HCT116 (cell line): ENCODE data around the gene SLAMF1. TPM values are rescaled to one million over a fixed set of nuclear protein-coding genes. Genes with fewer than 3 reads are reported as not detected.

Experiments
- ATAC-seq: fragments of 200-7000 bp; cut with Tn5 transposase; 2 replicates; pipeline ENCODE4 v1.9.1; 2020; ENCODE audit warnings: mild to moderate bottlenecking, moderate library complexity
- BruUV-seq: library from RNA; stranded (reverse); fragments of 400-500 nt; replicated peaks from 2 replicates; lab custom pipeline; 2021; lab: Mats Ljungman, UMichigan
- CTCF ChIA-PET: fragments of 300-600 bp; sonication (Branson Sonifier 250); formaldehyde crosslinking; loops from one replicate; lab custom pipeline; 2021; ENCODE audit warnings: antibody characterized with exemption; lab: Charles Lee
- POLR2A ChIA-PET: fragments of 300-600, 350-600 bp; sonication (Branson Sonifier 250); formaldehyde crosslinking; loops from one replicate; lab custom pipeline; 2021; ENCODE audit warnings: antibody characterized with exemption; lab: Charles Lee
- RAD21 ChIA-PET, 2 experiments: fragments of 300-600 bp; sonication (Branson Sonifier 250); formaldehyde crosslinking; loops; one replicate each; lab custom pipeline; 2023; ENCODE audit warnings: low total read pairs in 2 of 2; ENCODE audit not compliant: uncharacterized antibody in 2 of 2, unreplicated experiment in 2 of 2, low non-redundant PET in 1 of 2; lab: Charles Lee
- DNase-seq: peaks from one replicate; pipeline ENCODE4 v3.0.0-alpha.2; 2010; ENCODE audit warnings: low read depth, low spot score
- H2AFZ ChIP-seq: fragments of 200-600 bp; shearing (Covaris generic), sonication (generic); 2 replicates; pipeline ENCODE4 v1.6.1; 2017; ENCODE audit warnings: low read depth, mixed run types, mixed read lengths, antibody characterized with exemption, low read length; ENCODE audit not compliant: poor library complexity, severe bottlenecking
- H3K27ac ChIP-seq: 2 replicates; pipeline ENCODE4 v1.5.1; 2012; ENCODE audit warnings: low read depth, low read length
- H3K27me3 ChIP-seq: fragments of 200-600 bp; sonication (generic); 2 replicates; pipeline ENCODE4 v1.6.1; 2016; ENCODE audit warnings: mixed run types, low read length, mixed read lengths; ENCODE audit not compliant: insufficient read depth
- H3K36me3 ChIP-seq, 2 experiments: fragments of 200-500 bp in 1 of 2; fragments of 200-600 bp in 1 of 2; sonication (Bioruptor generic) in 1 of 2; sonication (generic) in 1 of 2; 2 replicates each; pipeline versions ENCODE4 v1.5.1 to v1.6.1; 2014 to 2016; ENCODE audit warnings: low read length in 2 of 2, inconsistent platforms in 1 of 2, mixed read lengths in 1 of 2, mixed run types in 1 of 2; ENCODE audit not compliant: insufficient read depth in 2 of 2, control insufficient read depth in 1 of 2
- H3K4me1 ChIP-seq, 2 experiments: fragments of 200-600 bp in 1 of 2; sonication (generic) in 1 of 2; 2 replicates each; pipeline versions ENCODE4 v1.5.1 to v1.6.1; 2012 to 2017; ENCODE audit warnings: low read length in 2 of 2, inconsistent platforms in 1 of 2, mild to moderate bottlenecking in 1 of 2, mixed read lengths in 1 of 2, mixed run types in 1 of 2, moderate library complexity in 1 of 2; ENCODE audit not compliant: insufficient read depth in 2 of 2, control insufficient read depth in 1 of 2
- H3K4me2 ChIP-seq: fragments of 200-600 bp; sonication (generic); 2 replicates; pipeline ENCODE4 v1.6.1; 2017; ENCODE audit warnings: mixed run types, low read length, mixed read lengths
- H3K4me3 ChIP-seq, 2 experiments: fragments of 200-600 bp in 1 of 2; sonication (generic) in 1 of 2; replicated peaks in 1 of 2; 2 replicates each; pipeline ENCODE4 v1.5.1; 2011 to 2016; ENCODE audit warnings: low read length in 2 of 2, control low read depth in 1 of 2, low read depth in 1 of 2, mild to moderate bottlenecking in 1 of 2, mixed read lengths in 1 of 2, mixed run types in 1 of 2
- H3K79me2 ChIP-seq: fragments of 200-600 bp; sonication (generic); 2 replicates; pipeline ENCODE4 v1.6.1; 2017; ENCODE audit warnings: mild to moderate bottlenecking, mixed run types, low read length, moderate library complexity, mixed read lengths; ENCODE audit not compliant: insufficient read depth
- H3K9ac ChIP-seq: fragments of 200-600 bp; sonication (generic); 2 replicates; pipeline ENCODE4 v1.6.1; 2016; ENCODE audit warnings: low read length, mixed read lengths
- H3K9me2 ChIP-seq: fragments of 200-600 bp; sonication (generic), shearing (Covaris generic); 2 replicates; pipeline ENCODE4 v1.6.1; 2017; ENCODE audit warnings: mixed run types, mild to moderate bottlenecking, moderate library complexity; ENCODE audit not compliant: insufficient read depth
- H3K9me3 ChIP-seq, 2 experiments: fragments of 200-500 bp in 1 of 2; fragments of 200-600 bp in 1 of 2; sonication (Bioruptor generic) in 1 of 2; sonication (generic) in 1 of 2; 2 replicates each; pipeline ENCODE4 v1.6.1; 2014 to 2017; ENCODE audit warnings: low read length in 2 of 2, mixed read lengths in 2 of 2, inconsistent platforms in 1 of 2, low read depth in 1 of 2, mild to moderate bottlenecking in 1 of 2, mixed run types in 1 of 2, moderate library complexity in 1 of 2; ENCODE audit not compliant: control insufficient read depth in 1 of 2, insufficient read depth in 1 of 2
- H4K20me1 ChIP-seq: fragments of 200-600 bp; sonication (generic), shearing (Covaris generic); 2 replicates; pipeline ENCODE4 v1.6.1; 2017; ENCODE audit warnings: mixed run types, mild to moderate bottlenecking, moderate library complexity; ENCODE audit not compliant: insufficient read depth
- ATF3 ChIP-seq: IDR thresholded peaks from 2 replicates; pipeline ENCODE4 v1.6.1; 2012
- CTCF ChIP-seq, 3 experiments: fragments of 200-600 bp in 1 of 3; sonication (generic) in 1 of 3; IDR thresholded peaks in 2 of 3; conservative IDR thresholded peaks in 1 of 3; 2 replicates each; pipeline ENCODE4 v1.5.1; 2012 to 2017; ENCODE audit warnings: low read depth in 2 of 3, low read length in 2 of 3, antibody characterized with exemption in 1 of 3, borderline replicate concordance in 1 of 3, control low read depth in 1 of 3, mild to moderate bottlenecking in 1 of 3, mixed read lengths in 1 of 3, mixed run types in 1 of 3, moderate library complexity in 1 of 3; ENCODE audit not compliant: insufficient read depth in 1 of 3
- EGR1 ChIP-seq: IDR thresholded peaks from 2 replicates; pipeline ENCODE4 v1.6.1; 2012; ENCODE audit warnings: low read depth
- ELF1 ChIP-seq: IDR thresholded peaks from 2 replicates; pipeline ENCODE4 v1.6.1; 2012; ENCODE audit warnings: low read depth, borderline replicate concordance
- EZH2phosphoT487 ChIP-seq: fragments of 200-600 bp; IDR thresholded peaks from 2 replicates; pipeline ENCODE4 v1.6.1; 2018; ENCODE audit warnings: antibody characterized with exemption, borderline replicate concordance
- FOSL1 ChIP-seq: IDR thresholded peaks from 2 replicates; pipeline ENCODE4 v1.6.1; 2012; ENCODE audit warnings: low read depth
- JUND ChIP-seq: IDR thresholded peaks from 2 replicates; pipeline ENCODE4 v1.6.1; 2012
- RAD21 ChIP-seq: IDR thresholded peaks from 2 replicates; pipeline ENCODE4 v1.6.1; 2012; ENCODE audit warnings: low read depth, mild to moderate bottlenecking
- SP1 ChIP-seq: IDR thresholded peaks from 2 replicates; pipeline ENCODE4 v1.6.1; 2012; ENCODE audit warnings: low read depth
- TCF7L2 ChIP-seq: IDR thresholded peaks from 2 replicates; pipeline ENCODE4 v1.7.0; 2011; ENCODE audit warnings: borderline replicate concordance, inconsistent platforms; ENCODE audit not compliant: insufficient read depth, insufficient read length; ENCODE audit errors: extremely low read depth
- ZFX ChIP-seq: fragments of 450-650 bp; IDR thresholded peaks from 2 replicates; pipeline ENCODE4 v1.6.1; 2017
- ZNF274 ChIP-seq: fragments of 200-500 bp; sonication (Bioruptor generic); IDR thresholded peaks from 2 replicates; pipeline ENCODE4 v1.6.1; 2014; ENCODE audit warnings: mild to moderate bottlenecking, low read depth, low read length, inconsistent platforms
- intact Hi-C: fragments of 100-400 bp; cut with micrococcal nuclease; formaldehyde crosslinking; loops from 2 replicates; pipeline ENCODE4 v1.10.0; 2022
- total RNA-seq: library from RNA; stranded (reverse); gene quantifications from one replicate; pipeline ENCODE4 v1.2.1, GENCODE V29; 2021; ENCODE audit not compliant: unreplicated experiment

The SLAMF1 gene
- total RNA-seq, 1 experiment from 2014 or later, result 0.30 TPM

GRCh38 chr1:160645386-160646130 lies 1.3 kb downstream of the SLAMF1 start:
- no peaks in the 10 kb centered on the region for H3K36me3 ChIP-seq
- BruUV-seq, result no TSS peak
- H3K9me2 ChIP-seq, result no peaks in the 10 kb centered on the region
- no peaks in the 10 kb centered on the region for H4K20me1 ChIP-seq
- no peaks in the 10 kb centered on the region for H3K27me3 ChIP-seq
- H3K9me3 ChIP-seq, result no peaks in the 10 kb centered on the region
- H3K4me1 ChIP-seq, result no peaks in the 10 kb centered on the region
- no peaks in the 10 kb centered on the region for H3K79me2 ChIP-seq
- no peak overlapping the region for H3K27ac ChIP-seq
- no peak overlapping the region for H3K4me3 ChIP-seq
- RAD21 ChIA-PET, result no interaction called here
- intact Hi-C loops, result no loop called here
- no peak for ATAC-seq
- TF ChIP-seq ZFX, result no peak
- TF ChIP-seq JUND, result no peak
- no peak for TF ChIP-seq ELF1
- TF ChIP-seq FOSL1, result no peak
- no peak for TF ChIP-seq ZNF274
- no peak for TF ChIP-seq EGR1
- no peak for TF ChIP-seq ATF3
- no peak for TF ChIP-seq RAD21
- TF ChIP-seq EZH2phosphoT487, result no peak
- TF ChIP-seq, all 23 proteins: peak for 0
- DNase-seq, result no peak
- Histone ChIP-seq H3K9ac (no peak overlapping the region), H2AFZ (no peak overlapping the region), H3K4me2 (no peak overlapping the region)
- POLR2A ChIA-PET, result no interaction called here
- CTCF ChIA-PET, result no interaction called here

GRCh38 chr1:160644399-160644798 lies 2.4 kb downstream of the SLAMF1 start:
- BruUV-seq, result no TSS peak

More at GRCh38 chr1:160644399-160644798, 2.4 kb downstream of the SLAMF1 start:
- Histone ChIP-seq H4K20me1 (no peaks in the 10 kb centered on the region), H3K4me2 (no peak overlapping the region), H3K9ac (no peak overlapping the region), H3K79me2 (no peaks in the 10 kb centered on the region), H3K27ac (no peak overlapping the region), H3K4me3 (no peak overlapping the region), H3K4me1 (no peaks in the 10 kb centered on the region), H3K9me3 (no peaks in the 10 kb centered on the region), H3K9me2 (no peaks in the 10 kb centered on the region), H2AFZ (no peak overlapping the region), H3K36me3 (no peaks in the 10 kb centered on the region), H3K27me3 (no peaks in the 10 kb centered on the region)
- CTCF ChIA-PET, result interaction anchor here (0.6 kb wide), 1 partner anchor 31 kb away, joined by 3 read pairs; no protein-coding TSS in a partner anchor
- RAD21 ChIA-PET, result no interaction called here
- no peak for DNase-seq
- no peak for ATAC-seq
- TF ChIP-seq TCF7L2 (no peak), ZNF274 (no peak), CTCF (IDR thresholded peaks at IDR 0.05 in 2 of 3, conservative IDR thresholded peaks at IDR 0.05 in 1 of 3; ENCODE audit: borderline replicate concordance in 1 of 3, insufficient read depth in 1 of 3, low read depth in 2 of 3, low read length in 2 of 3) (no peak), SP1 (no peak)
- POLR2A ChIA-PET, result no interaction called here
- intact Hi-C loops, result no loop called here
